Measurements from ENCODE around the gene RB1.

DNA sequence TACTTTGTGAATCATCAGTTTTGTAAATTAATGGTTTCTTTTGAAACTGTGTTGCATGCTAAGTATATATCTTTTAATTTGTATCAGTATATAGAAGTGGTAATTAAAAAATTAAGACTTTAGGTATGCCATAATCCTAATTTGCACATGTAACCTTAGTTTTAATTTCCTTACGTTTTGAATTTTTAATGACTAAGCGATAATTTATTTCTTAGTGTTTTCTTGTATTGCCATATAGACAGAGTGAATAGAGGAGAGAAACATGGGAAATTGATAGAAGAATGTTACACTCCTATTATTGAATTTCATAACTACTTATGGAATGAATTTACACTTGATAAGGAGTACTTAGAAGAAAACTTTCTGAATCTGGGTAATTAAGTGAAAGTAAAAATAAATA lies 79.8 kb downstream of the RB1 start:
- no peak for TF ChIP-seq RCOR1 (IDR thresholded peaks at IDR 0.05; ENCODE audit: low read depth, low read length)
- TF ChIP-seq, protein P1, sequence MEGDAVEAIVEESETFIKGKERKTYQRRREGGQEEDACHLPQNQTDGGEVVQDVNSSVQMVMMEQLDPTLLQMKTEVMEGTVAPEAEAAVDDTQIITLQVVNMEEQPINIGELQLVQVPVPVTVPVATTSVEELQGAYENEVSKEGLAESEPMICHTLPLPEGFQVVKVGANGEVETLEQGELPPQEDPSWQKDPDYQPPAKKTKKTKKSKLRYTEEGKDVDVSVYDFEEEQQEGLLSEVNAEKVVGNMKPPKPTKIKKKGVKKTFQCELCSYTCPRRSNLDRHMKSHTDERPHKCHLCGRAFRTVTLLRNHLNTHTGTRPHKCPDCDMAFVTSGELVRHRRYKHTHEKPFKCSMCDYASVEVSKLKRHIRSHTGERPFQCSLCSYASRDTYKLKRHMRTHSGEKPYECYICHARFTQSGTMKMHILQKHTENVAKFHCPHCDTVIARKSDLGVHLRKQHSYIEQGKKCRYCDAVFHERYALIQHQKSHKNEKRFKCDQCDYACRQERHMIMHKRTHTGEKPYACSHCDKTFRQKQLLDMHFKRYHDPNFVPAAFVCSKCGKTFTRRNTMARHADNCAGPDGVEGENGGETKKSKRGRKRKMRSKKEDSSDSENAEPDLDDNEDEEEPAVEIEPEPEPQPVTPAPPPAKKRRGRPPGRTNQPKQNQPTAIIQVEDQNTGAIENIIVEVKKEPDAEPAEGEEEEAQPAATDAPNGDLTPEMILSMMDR (IDR thresholded peaks at IDR 0.05): no peak

Measured in A549 (cell line).